SU-DHL-6 (cell line): ENCODE data around the gene PNMA5.

Experiments used
- H2AFZ ChIP-seq: fragments of 200-600 bp; sonication (generic); 2 replicates; pipeline ENCODE4 v1.6.1; 2014; ENCODE audit warnings: low read depth, mild to moderate bottlenecking, moderate library complexity, mixed read lengths, antibody characterized with exemption, low read length; ENCODE audit not compliant: severe bottlenecking
- H3F3A ChIP-seq: fragments of 200-600 bp; shearing (Covaris generic); 2 replicates; pipeline ENCODE4 v1.6.0; 2016; ENCODE audit warnings: antibody characterized with exemption, mild to moderate bottlenecking; ENCODE audit not compliant: insufficient read depth
- H3K27ac ChIP-seq: fragments of 200-600 bp; sonication (generic); 2 replicates; pipeline ENCODE4 v1.5.1; 2016; ENCODE audit warnings: low read depth, mild to moderate bottlenecking, low read length, moderate library complexity, mixed read lengths
- H3K27me3 ChIP-seq: fragments of 200-600 bp; sonication (generic), shearing (Covaris generic); 2 replicates; pipeline ENCODE4 v1.6.0; 2014; ENCODE audit warnings: mild to moderate bottlenecking, low read length
- H3K36me3 ChIP-seq: fragments of 200-600 bp; sonication (generic); 2 replicates; pipeline ENCODE4 v1.6.1; 2014; ENCODE audit warnings: mild to moderate bottlenecking, low read length, mixed read lengths
- H3K4me2 ChIP-seq: fragments of 300-600, 200-600 bp; shearing (Covaris generic), sonication (generic); 2 replicates; pipeline ENCODE4 v1.6.0; 2014; ENCODE audit warnings: low read length, low read depth, mild to moderate bottlenecking; ENCODE audit not compliant: poor library complexity, severe bottlenecking
- H3K4me3 ChIP-seq: fragments of 200-600 bp; sonication (generic); 2 replicates; pipeline ENCODE4 v1.5.1; 2014; ENCODE audit warnings: antibody characterized with exemption, low read length, mild to moderate bottlenecking, mixed read lengths; ENCODE audit not compliant: insufficient read depth, poor library complexity, severe bottlenecking
- H3K79me2 ChIP-seq: fragments of 200-600 bp; sonication (generic); 2 replicates; pipeline ENCODE4 v1.6.1; 2014; ENCODE audit warnings: mild to moderate bottlenecking, low read length, moderate library complexity; ENCODE audit not compliant: insufficient read depth
- H3K9ac ChIP-seq: fragments of 200-600 bp; sonication (generic); 2 replicates; pipeline ENCODE4 v1.7.0; 2014; ENCODE audit warnings: mild to moderate bottlenecking, low read length
- H3K9me2 ChIP-seq: fragments of 200-600 bp; sonication (generic); replicated peaks from 2 replicates; pipeline ENCODE4 v1.6.1; 2014; ENCODE audit warnings: low read length; ENCODE audit not compliant: insufficient read depth
- H3K9me3 ChIP-seq: fragments of 200-600 bp; sonication (generic); 2 replicates; pipeline ENCODE4 v1.6.1; 2014; ENCODE audit warnings: low read length, mixed read lengths; ENCODE audit not compliant: insufficient read depth
- H4K20me1 ChIP-seq: fragments of 200-600 bp; sonication (generic); 2 replicates; pipeline ENCODE4 v1.6.1; 2014; ENCODE audit warnings: low read depth, mild to moderate bottlenecking, antibody characterized with exemption, low read length, moderate library complexity, mixed read lengths
- EZH2phosphoT487 ChIP-seq: fragments of 200-600 bp; sonication (generic), shearing (Covaris generic); conservative IDR thresholded peaks from 2 replicates; pipeline ENCODE4 v1.6.1; 2018; ENCODE audit warnings: mild to moderate bottlenecking, antibody characterized with exemption, low read length, moderate library complexity, mixed read lengths
- TF ChIP-seq, protein P1 (sequence below): fragments of 200-600 bp; sonication (generic); IDR thresholded peaks from one replicate; pipeline ENCODE4 v1.5.1; 2017; ENCODE audit warnings: antibody characterized with exemption, mild to moderate bottlenecking, low read length, moderate library complexity; ENCODE audit not compliant: insufficient read depth, poor library complexity, severe bottlenecking

PNMA5 gene

DNA sequence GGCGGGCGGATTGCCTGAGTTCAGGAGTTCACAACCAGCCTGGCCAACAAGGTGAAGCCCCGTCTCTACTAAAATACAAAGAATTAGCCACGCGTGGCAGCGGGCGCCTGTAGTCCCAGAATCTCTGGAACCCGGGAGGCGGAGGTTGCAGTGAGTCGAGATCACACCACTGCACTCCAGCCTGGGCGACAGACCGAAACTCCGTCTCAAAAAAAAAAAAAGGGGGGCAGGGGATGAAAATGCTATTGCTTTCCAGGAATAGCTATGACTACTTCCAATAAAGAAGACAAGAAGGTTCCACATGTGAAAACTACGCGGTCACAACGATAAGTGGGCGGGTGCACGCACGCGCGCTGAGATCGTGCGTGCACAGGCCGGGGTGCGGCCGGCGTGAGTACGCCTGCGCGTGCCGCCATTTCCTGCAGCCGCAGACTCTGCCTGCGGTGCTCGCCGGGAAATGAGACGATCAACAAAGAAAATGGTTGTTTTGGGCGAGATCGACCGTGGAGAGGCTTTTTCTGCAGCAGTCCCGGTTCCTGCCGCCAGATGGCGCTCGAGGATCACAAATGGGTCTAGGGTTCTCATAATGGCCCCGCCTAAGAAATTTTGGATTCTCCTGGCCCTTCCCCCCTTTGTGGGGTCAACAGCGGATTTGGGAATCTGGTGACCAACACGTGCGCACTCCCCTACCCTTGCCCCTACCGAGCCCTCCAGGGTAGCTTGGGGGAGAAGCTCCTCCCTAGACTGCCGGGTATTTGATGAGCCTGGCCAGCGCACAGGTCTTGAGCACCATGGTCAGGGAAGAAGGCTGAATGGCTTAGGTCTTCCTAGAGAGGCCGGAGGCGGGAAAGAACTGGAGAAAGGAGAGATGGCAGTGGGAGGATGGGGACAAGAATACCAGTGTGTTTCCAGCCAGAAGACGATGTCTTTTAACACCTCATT lies 35.1 kb downstream of the PNMA5 start:
- Histone ChIP-seq H3K4me2 (peak overlapping the region; percentile 54), H4K20me1 (no peaks in the 10 kb centered on the region), H2AFZ (peak overlapping the region; percentile 80), H3K27ac (no peak overlapping the region), H3K9me3 (no peaks in the 10 kb centered on the region), H3K9me2 (no peaks in the 10 kb centered on the region), H3K4me3 (no peak overlapping the region), H3K9ac (no peak overlapping the region), H3K79me2 (no peaks in the 10 kb centered on the region), H3K36me3 (no peaks in the 10 kb centered on the region), H3K27me3 (no peaks in the 10 kb centered on the region), H3F3A (no peaks in the 10 kb centered on the region)
- TF ChIP-seq, protein P1, sequence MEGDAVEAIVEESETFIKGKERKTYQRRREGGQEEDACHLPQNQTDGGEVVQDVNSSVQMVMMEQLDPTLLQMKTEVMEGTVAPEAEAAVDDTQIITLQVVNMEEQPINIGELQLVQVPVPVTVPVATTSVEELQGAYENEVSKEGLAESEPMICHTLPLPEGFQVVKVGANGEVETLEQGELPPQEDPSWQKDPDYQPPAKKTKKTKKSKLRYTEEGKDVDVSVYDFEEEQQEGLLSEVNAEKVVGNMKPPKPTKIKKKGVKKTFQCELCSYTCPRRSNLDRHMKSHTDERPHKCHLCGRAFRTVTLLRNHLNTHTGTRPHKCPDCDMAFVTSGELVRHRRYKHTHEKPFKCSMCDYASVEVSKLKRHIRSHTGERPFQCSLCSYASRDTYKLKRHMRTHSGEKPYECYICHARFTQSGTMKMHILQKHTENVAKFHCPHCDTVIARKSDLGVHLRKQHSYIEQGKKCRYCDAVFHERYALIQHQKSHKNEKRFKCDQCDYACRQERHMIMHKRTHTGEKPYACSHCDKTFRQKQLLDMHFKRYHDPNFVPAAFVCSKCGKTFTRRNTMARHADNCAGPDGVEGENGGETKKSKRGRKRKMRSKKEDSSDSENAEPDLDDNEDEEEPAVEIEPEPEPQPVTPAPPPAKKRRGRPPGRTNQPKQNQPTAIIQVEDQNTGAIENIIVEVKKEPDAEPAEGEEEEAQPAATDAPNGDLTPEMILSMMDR = peak; percentile 32
- TF ChIP-seq EZH2phosphoT487 = no peak

DNA sequence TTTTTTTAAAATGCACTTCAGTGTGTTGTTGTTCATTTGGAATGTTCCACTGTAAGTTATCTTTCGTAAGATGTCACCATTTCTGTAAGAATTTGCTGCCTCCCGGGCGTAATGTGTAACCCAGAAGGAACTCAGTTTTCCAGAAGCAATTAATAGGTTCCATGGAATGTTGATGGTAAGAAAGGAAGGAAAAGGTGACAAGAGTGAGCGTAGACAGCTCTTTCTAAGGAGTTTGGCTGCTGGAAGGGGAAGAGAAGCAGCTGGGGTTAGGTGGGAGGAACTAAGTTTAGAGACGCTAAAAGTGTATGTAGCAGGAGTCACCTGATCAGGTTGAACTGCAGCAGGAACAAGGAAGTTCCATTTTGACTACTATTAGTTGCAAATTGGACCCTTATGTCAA lies 35.9 kb downstream of the PNMA5 start:
- no peaks in the 10 kb centered on the region for H3K36me3 ChIP-seq
- no peaks in the 10 kb centered on the region for H3F3A ChIP-seq
- no peaks in the 10 kb centered on the region for H3K27me3 ChIP-seq
- H3K79me2 ChIP-seq = no peaks in the 10 kb centered on the region
- H3K9me3 ChIP-seq = no peaks in the 10 kb centered on the region
- no peak for TF ChIP-seq EZH2phosphoT487
- TF ChIP-seq, protein P1 = no peak
- H3K4me2 ChIP-seq = peak overlapping the region; percentile 54
- H3K4me3 ChIP-seq = no peak overlapping the region
- H4K20me1 ChIP-seq = no peaks in the 10 kb centered on the region
- no peaks in the 10 kb centered on the region for H3K9me2 ChIP-seq
- no peak overlapping the region for H3K27ac ChIP-seq
- H3K9ac ChIP-seq = no peak overlapping the region
- H2AFZ ChIP-seq = peak overlapping the region; percentile 77

DNA sequence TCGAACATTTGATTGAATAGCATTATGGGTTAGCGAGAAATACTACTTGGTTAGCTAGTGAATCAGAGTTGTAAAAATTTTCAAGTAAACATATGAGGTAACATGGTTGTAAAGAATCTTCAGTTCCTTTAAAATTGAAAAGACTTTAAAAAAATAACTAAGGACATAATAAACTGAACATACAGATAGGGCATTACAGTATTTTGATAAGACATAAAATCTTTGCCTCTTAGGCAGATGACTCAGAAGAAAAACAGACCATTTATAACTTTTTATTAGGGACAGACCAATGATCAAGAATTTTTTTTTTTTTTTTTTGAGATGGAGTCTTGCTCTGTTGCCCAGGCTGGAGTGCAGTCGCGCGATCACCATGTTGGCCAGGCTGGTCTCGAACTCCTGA lies 43.1 kb downstream of the PNMA5 start:
- Histone ChIP-seq H2AFZ (no peak overlapping the region), H3K27ac (no peak overlapping the region), H3K4me3 (no peak overlapping the region), H3K4me2 (no peak overlapping the region), H3K9me3 (no peaks in the 10 kb centered on the region), H3K27me3 (no peaks in the 10 kb centered on the region), H3K9me2 (no peaks in the 10 kb centered on the region), H4K20me1 (no peaks in the 10 kb centered on the region), H3K36me3 (no peaks in the 10 kb centered on the region), H3F3A (no peaks in the 10 kb centered on the region), H3K9ac (no peak overlapping the region), H3K79me2 (no peaks in the 10 kb centered on the region)
- TF ChIP-seq, protein P1 = no peak
- TF ChIP-seq EZH2phosphoT487 = no peak
